Stimulated activated naive B cell treated with anti-CD40 and anti-IgM and Interleukin-4, amounts not matched to agents 10 μg/mL and 1 μg/mL and 100 μg/mL, for 72 hours (primary cell): Measurements from ENCODE around the gene C2CD4D.

Experiments
- ATAC-seq, 2 donors: fragments of 150-1000 bp; cut with Tn5 transposase; replicated peaks; 2 replicates each; pipeline ENCODE4 v1.10.0; 2021; ENCODE audit warnings: moderate library complexity in 1 of 2
- DNase-seq: peaks from one replicate; pipeline ENCODE4 v3.0.0; 2021
- H3K27ac Mint-ChIP-seq: one replicate; pipeline ENCODE4 v1.8.0; 2022; ENCODE audit warnings: mild to moderate bottlenecking, mixed read lengths
- H3K27me3 Mint-ChIP-seq, 2 donors: one replicate each; pipeline ENCODE4 v1.8.0; 2022; ENCODE audit warnings: mixed read lengths in 2 of 2
- H3K36me3 Mint-ChIP-seq, 2 donors: one replicate each; pipeline ENCODE4 v1.8.0; 2022; ENCODE audit warnings: mixed read lengths in 2 of 2, mild to moderate bottlenecking in 1 of 2
- H3K4me1 Mint-ChIP-seq, 2 donors: one replicate each; pipeline ENCODE4 v1.8.0; 2022; ENCODE audit warnings: mixed read lengths in 2 of 2, mild to moderate bottlenecking in 1 of 2
- H3K4me3 Mint-ChIP-seq, 2 donors: one replicate each; pipeline ENCODE4 v1.8.0; 2022; ENCODE audit warnings: mild to moderate bottlenecking in 2 of 2, mixed read lengths in 2 of 2, moderate library complexity in 1 of 2
- H3K9me3 Mint-ChIP-seq, 2 donors: one replicate each; pipeline ENCODE4 v1.8.0; 2022; ENCODE audit warnings: mixed read lengths in 2 of 2, mild to moderate bottlenecking in 1 of 2

C2CD4D gene

GRCh38 chr1:151852733-151853132 is 13.1 kb upstream of the C2CD4D start:
- Mint-ChIP-seq H3K27me3 (peaks cover 24 to 41% of the 10 kb centered on the region in 2 donors), H3K27ac (no peak overlapping the region), H3K4me3 (no peak overlapping the region), H3K36me3 (peaks cover 9 to 20% of the 10 kb centered on the region in 2 donors), H3K9me3 (no peaks in the 10 kb centered on the region), H3K4me1 (peaks cover 5 to 6% of the 10 kb centered on the region in 2 donors)
- DNase-seq = no peak
- ATAC-seq = no peak

GRCh38 chr1:151851886-151852285 is 12.3 kb upstream of the C2CD4D start:
- peaks cover 4 to 7% of the 10 kb centered on the region in 2 donors for H3K4me1 Mint-ChIP-seq
- H3K4me3 Mint-ChIP-seq = no peak overlapping the region
- H3K27ac Mint-ChIP-seq = no peak overlapping the region
- H3K27me3 Mint-ChIP-seq = peaks cover 24 to 44% of the 10 kb centered on the region in 2 donors
- H3K36me3 Mint-ChIP-seq = peaks cover 9 to 21% of the 10 kb centered on the region in 2 donors
- ATAC-seq (no peak), DNase-seq (no peak)
- H3K9me3 Mint-ChIP-seq = no peaks in the 10 kb centered on the region

GRCh38 chr1:151849871-151850270 is 10.3 kb upstream of the C2CD4D start:
- peaks cover 14% of the 10 kb centered on the region in 2 donors for H3K4me1 Mint-ChIP-seq
- no peak overlapping the region for H3K4me3 Mint-ChIP-seq
- H3K36me3 Mint-ChIP-seq = peaks cover 10 to 33% of the 10 kb centered on the region in 2 donors
- ATAC-seq (no peak), DNase-seq (no peak)
- peak overlapping the region; percentile 56 for H3K27ac Mint-ChIP-seq
- H3K9me3 Mint-ChIP-seq = no peaks in the 10 kb centered on the region
- peaks cover 32 to 55% of the 10 kb centered on the region in 2 donors for H3K27me3 Mint-ChIP-seq

- no peaks in the 10 kb centered on the region for H3K9me3 Mint-ChIP-seq
- DNase-seq (no peak), ATAC-seq (no peak)
- H3K36me3 Mint-ChIP-seq = peaks cover 15 to 40% of the 10 kb centered on the region in 2 donors
- peaks cover 14 to 21% of the 10 kb centered on the region in 2 donors for H3K4me1 Mint-ChIP-seq
- peaks cover 32 to 55% of the 10 kb centered on the region in 2 donors for H3K27me3 Mint-ChIP-seq
- no peak overlapping the region for H3K4me3 Mint-ChIP-seq
- H3K27ac Mint-ChIP-seq = no peak overlapping the region
These were observed 9.5 kb upstream of the C2CD4D start for GRCh38 chr1:151849126-151849525.

- H3K27ac Mint-ChIP-seq = no peak overlapping the region
- H3K27me3 Mint-ChIP-seq = peaks cover 32 to 49% of the 10 kb centered on the region in 2 donors
- H3K4me1 Mint-ChIP-seq = peaks cover 18 to 29% of the 10 kb centered on the region in 2 donors
- DNase-seq (no peak), ATAC-seq (no peak)
- H3K36me3 Mint-ChIP-seq = peaks cover 15 to 40% of the 10 kb centered on the region in 2 donors
- no peaks in the 10 kb centered on the region for H3K9me3 Mint-ChIP-seq
- no peak overlapping the region for H3K4me3 Mint-ChIP-seq
These were observed 8.4 kb upstream of the C2CD4D start for GRCh38 chr1:151847867-151848596.

GRCh38 chr1:151846686-151847237 is 7.1 kb upstream of the C2CD4D start:
- no peak for ATAC-seq
- Mint-ChIP-seq H3K36me3 (peaks cover 15 to 41% of the 10 kb centered on the region in 2 donors), H3K9me3 (no peaks in the 10 kb centered on the region), H3K4me1 (peaks cover 18 to 29% of the 10 kb centered on the region in 2 donors), H3K27ac (no peak overlapping the region), H3K4me3 (no peak overlapping the region), H3K27me3 (peaks cover 30 to 42% of the 10 kb centered on the region in 2 donors)
- DNase-seq = no peak

GRCh38 chr1:151846062-151846568 is 6.5 kb upstream of the C2CD4D start:
- DNase-seq (no peak), ATAC-seq (peak; percentile 54 to 64)
- peaks cover 25 to 38% of the 10 kb centered on the region in 2 donors for H3K27me3 Mint-ChIP-seq

GRCh38 chr1:151843398-151843797 is 3.8 kb upstream of the C2CD4D start:
- DNase-seq = no peak
- H3K27me3 Mint-ChIP-seq = peaks cover 9 to 29% of the 10 kb centered on the region in 2 donors
- no peak overlapping the region for H3K4me3 Mint-ChIP-seq
- H3K4me1 Mint-ChIP-seq = peaks cover 23 to 45% of the 10 kb centered on the region in 2 donors
- H3K27ac Mint-ChIP-seq = no peak overlapping the region
- H3K36me3 Mint-ChIP-seq = peaks cover 12 to 23% of the 10 kb centered on the region in 2 donors
- no peaks in the 10 kb centered on the region for H3K9me3 Mint-ChIP-seq
- peak; percentile 35 to 56 for ATAC-seq

More at GRCh38 chr1:151846062-151846568, 6.5 kb upstream of the C2CD4D start:
- no peaks in the 10 kb centered on the region for H3K9me3 Mint-ChIP-seq
- H3K36me3 Mint-ChIP-seq = peaks cover 15 to 39% of the 10 kb centered on the region in 2 donors
- H3K4me1 Mint-ChIP-seq = peaks cover 18 to 29% of the 10 kb centered on the region in 2 donors
- no peak overlapping the region for H3K4me3 Mint-ChIP-seq
- H3K27ac Mint-ChIP-seq = peak overlapping the region; percentile 72

GRCh38 chr1:151841141-151841540 is 1.5 kb upstream of the C2CD4D start:
- Mint-ChIP-seq H3K27me3 (peaks cover 7 to 28% of the 10 kb centered on the region in 2 donors), H3K4me1 (peaks cover 29 to 55% of the 10 kb centered on the region in 2 donors)

GRCh38 chr1:151840421-151840820 is 801 bp upstream of the C2CD4D start:
- ATAC-seq = no peak
- Mint-ChIP-seq H3K9me3 (no peaks in the 10 kb centered on the region), H3K27ac (no peak overlapping the region), H3K4me1 (peaks cover 27 to 51% of the 10 kb centered on the region in 2 donors), H3K27me3 (peaks cover 8 to 31% of the 10 kb centered on the region in 2 donors), H3K4me3 (peak overlapping the region; percentile 84 to 87), H3K36me3 (peaks cover 7 to 11% of the 10 kb centered on the region in 2 donors)
- no peak for DNase-seq

More at GRCh38 chr1:151841141-151841540, 1.5 kb upstream of the C2CD4D start:
- DNase-seq (no peak), ATAC-seq (no peak)
- Mint-ChIP-seq H3K4me3 (no peak overlapping the region), H3K27ac (no peak overlapping the region), H3K9me3 (no peaks in the 10 kb centered on the region), H3K36me3 (peaks cover 7 to 14% of the 10 kb centered on the region in 2 donors)

- no peak for ATAC-seq
- H3K27ac Mint-ChIP-seq = peak overlapping the region; percentile 26
- H3K27me3 Mint-ChIP-seq = peaks cover 8 to 31% of the 10 kb centered on the region in 2 donors
- no peak for DNase-seq
- peaks cover 0 to 3% of the 10 kb centered on the region in 2 donors for H3K36me3 Mint-ChIP-seq
- no peaks in the 10 kb centered on the region for H3K9me3 Mint-ChIP-seq
- peaks cover 27 to 41% of the 10 kb centered on the region in 2 donors for H3K4me1 Mint-ChIP-seq
- H3K4me3 Mint-ChIP-seq = peak overlapping the region; percentile 84 to 87
These were observed 573 bp downstream of the C2CD4D start for GRCh38 chr1:151839082-151839412.

- H3K4me3 Mint-ChIP-seq = peak overlapping the region; percentile 84 to 87
- peaks cover 26 to 41% of the 10 kb centered on the region in 2 donors for H3K4me1 Mint-ChIP-seq
- peaks cover 0 to 3% of the 10 kb centered on the region in 2 donors for H3K36me3 Mint-ChIP-seq
- DNase-seq (peak; percentile 46), ATAC-seq (peak; percentile 28 to 40)
- no peaks in the 10 kb centered on the region for H3K9me3 Mint-ChIP-seq
- peak overlapping the region; percentile 26 for H3K27ac Mint-ChIP-seq
- H3K27me3 Mint-ChIP-seq = peaks cover 8 to 31% of the 10 kb centered on the region in 2 donors
These were observed 1.2 kb downstream of the C2CD4D start for GRCh38 chr1:151838222-151839081.

- Mint-ChIP-seq H3K4me3 (peak overlapping the region; percentile 80 to 84), H3K9me3 (no peaks in the 10 kb centered on the region), H3K27ac (peak overlapping the region; percentile 75), H3K4me1 (peaks cover 22 to 40% of the 10 kb centered on the region in 2 donors), H3K36me3 (peaks cover 0 to 3% of the 10 kb centered on the region in 2 donors), H3K27me3 (peaks cover 8 to 31% of the 10 kb centered on the region in 2 donors)
- ATAC-seq = no peak
- no peak for DNase-seq
These were observed 1.8 kb downstream of the C2CD4D start for GRCh38 chr1:151837884-151838221.

- Mint-ChIP-seq H3K36me3 (peaks cover 0 to 3% of the 10 kb centered on the region in 2 donors), H3K27me3 (peaks cover 8 to 31% of the 10 kb centered on the region in 2 donors), H3K4me3 (peak overlapping the region; percentile 80 to 84), H3K27ac (peak overlapping the region; percentile 56), H3K9me3 (no peaks in the 10 kb centered on the region), H3K4me1 (peaks cover 22 to 40% of the 10 kb centered on the region in 2 donors)
- ATAC-seq = peak; percentile 3
- DNase-seq = no peak
These were observed 2.4 kb downstream of the C2CD4D start for GRCh38 chr1:151837197-151837596.
